Activated T-helper 9 cell treated with anti-CD3 and anti-CD28 coated beads, Interleukin-2, amount 50 U/mL, for 16 hours (primary cell): ENCODE results near the gene PAQR6.
A peak's percentile ranks its signal among the peaks of the same experiment; 100 is the strongest.

Experiments
- DNase-seq: peaks from one replicate; pipeline ENCODE4 v3.0.0-alpha.2; 2020; ENCODE audit warnings: low read depth

PAQR6 gene

GRCh38 chr1:156193488-156194299, 54.2 kb downstream of the PAQR6 start, which contains the start of gene SLC25A44:
TSS of gene SLC25A44 (plus strand) at chr1:156194104. CDS start at chr1:156199848, 5,744 bp downstream.
- DNase-seq: peak; percentile 94
